Upper lobe of left lung (tissue), 4 donors: ENCODE data around the gene NAV2.

Experiments used
- CTCF ChIP-seq, 6 experiments: fragments of 450-650 bp in 4 of 6; fragments of 200-600 bp in 2 of 6; sonication (generic) in 2 of 6; IDR thresholded peaks; one replicate each; pipeline ENCODE4 v1.5.1; 2016 to 2019; ENCODE audit warnings: antibody characterized with exemption in 6 of 6
- EP300 ChIP-seq, 4 donors: sonication (generic); formaldehyde crosslinking; IDR thresholded peaks; one replicate each; pipeline ENCODE4 v1.5.1; 2017; ENCODE audit warnings: antibody characterized with exemption in 4 of 4, control low read depth in 2 of 4
- POLR2A ChIP-seq, 4 donors: fragments of 450-650 bp; IDR thresholded peaks; one replicate each; pipeline ENCODE4 v1.5.1; 2016 to 2017; ENCODE audit warnings: antibody characterized with exemption in 4 of 4, mild to moderate bottlenecking in 2 of 4
- POLR2AphosphoS5 ChIP-seq, 2 donors: sonication (generic); formaldehyde crosslinking; IDR thresholded peaks; one replicate each; pipeline ENCODE4 v1.5.1; 2017; ENCODE audit warnings: antibody characterized with exemption in 2 of 2

GRCh38 chr11:19794161-19794560 lies 81.5 kb downstream of the NAV2 start:
- TF ChIP-seq POLR2AphosphoS5 (IDR thresholded peaks at IDR 0.05) (no peak), CTCF (IDR thresholded peaks at IDR 0.05) (no peak), POLR2A (IDR thresholded peaks at IDR 0.05) (no peak), EP300 (IDR thresholded peaks at IDR 0.05) (no peak)
